ENCODE results near the gene DUSP22. TPM values are rescaled to one million over a fixed set of nuclear protein-coding genes. Genes with fewer than 3 reads are reported as not detected.

DUSP22 gene
- total and polyA plus RNA-seq, 2 donors (not counting 1 experiment from before 2014, with no cell fraction given): 117 to 133 TPM

- intact Hi-C loops (cut with micrococcal nuclease): loop anchor here (5.0 kb wide), 3 partner anchors 42 to 108 kb away; partner anchors contain the start of gene IRF4
- H3K36me3 ChIP-seq (replicated peaks in 1 of 2; ENCODE audit: control extremely low read depth in 1 of 2, control insufficient read depth in 1 of 2, extremely low read depth in 1 of 2, insufficient read depth in 2 of 2, low read length in 1 of 2): peaks cover 0 to 6% of the 10 kb centered on the region in 2 experiments
- no peaks in the 10 kb centered on the region for H3K27me3 ChIP-seq (replicated peaks in 1 of 4; ENCODE audit: control extremely low read depth in 1 of 4, control insufficient read depth in 3 of 4, insufficient read depth in 4 of 4, low read length in 3 of 4)
- ATAC-seq (ENCODE audit: low read depth): no peak
- H3K9me3 Mint-ChIP-seq (ENCODE audit: insufficient read depth): no peaks in the 10 kb centered on the region
- ChIA-PET POLR2A (no interaction called here), CTCF (no interaction called here)
- no peaks in the 10 kb centered on the region for H4K20me1 ChIP-seq (ENCODE audit: control insufficient read depth, insufficient read depth, low read length, poor library complexity, severe bottlenecking)
- TF ChIP-seq EZH2 (IDR thresholded peaks at IDR 0.05; ENCODE audit: borderline replicate concordance, insufficient read depth, low read depth, low read length, poor library complexity, severe bottlenecking) (no peak), CTCF (IDR thresholded peaks at IDR 0.05) (no peak)
- H3K79me2 ChIP-seq (ENCODE audit: control insufficient read depth, insufficient read depth, low read length): peaks cover 63% of the 10 kb centered on the region
- H3K27ac ChIP-seq (ENCODE audit: low read length in 2 of 2): no peak overlapping the region
- no peaks in the 10 kb centered on the region for H3K9me3 ChIP-seq (ENCODE audit: control extremely low read depth in 1 of 3, control insufficient read depth in 2 of 3, insufficient read depth in 1 of 3, low read length in 2 of 3)
- H3K4me2 ChIP-seq (replicated peaks; ENCODE audit: low read depth, low read length, poor library complexity, severe bottlenecking): peak overlapping the region; percentile 14
- H3K27ac Mint-ChIP-seq: no peak overlapping the region
- WGBS (ENCODE audit: insufficient coverage): 86% methylated on average over 4 of the region's 10 CpGs
- no peak overlapping the region for H3K4me3 Mint-ChIP-seq
- DNase-seq: no peak
- no peak overlapping the region for H3K4me3 ChIP-seq (ENCODE audit: control extremely low read depth in 1 of 5, extremely low read depth in 1 of 5, insufficient read depth in 1 of 5, low read depth in 2 of 5, low read length in 4 of 5)
- H3K9ac ChIP-seq (ENCODE audit: low read length): no peak overlapping the region
- no peaks in the 10 kb centered on the region for H3K27me3 Mint-ChIP-seq
- H2AFZ ChIP-seq (ENCODE audit: insufficient read depth, low read depth, low read length, poor library complexity, severe bottlenecking): no peak overlapping the region
- H3K4me1 Mint-ChIP-seq: peaks cover 44% of the 10 kb centered on the region
- peaks cover 72 to 90% of the 10 kb centered on the region in 2 donors for H3K4me1 ChIP-seq (ENCODE audit: control insufficient read depth in 2 of 2, insufficient read depth in 2 of 2, low read length in 2 of 2)
Observed at GRCh38 chr6:334536-335510, 42.5 kb downstream of the DUSP22 start.

- H3K4me1 Mint-ChIP-seq: peaks cover 50% of the 10 kb centered on the region
- POLR2A ChIA-PET: no interaction called here
Observed at GRCh38 chr6:335572-335971, 43.3 kb downstream of the DUSP22 start.

More at GRCh38 chr6:335572-335971, 43.3 kb downstream of the DUSP22 start:
- Histone ChIP-seq H3K4me1 (ENCODE audit: control insufficient read depth in 2 of 2, insufficient read depth in 2 of 2, low read length in 2 of 2) (peaks cover 79 to 91% of the 10 kb centered on the region in 2 donors), H3K9ac (ENCODE audit: low read length) (no peak overlapping the region), H3K27me3 (replicated peaks in 1 of 4; ENCODE audit: control extremely low read depth in 1 of 4, control insufficient read depth in 3 of 4, insufficient read depth in 4 of 4, low read length in 3 of 4) (no peaks in the 10 kb centered on the region), H2AFZ (ENCODE audit: insufficient read depth, low read depth, low read length, poor library complexity, severe bottlenecking) (peak overlapping the region; percentile 43), H4K20me1 (ENCODE audit: control insufficient read depth, insufficient read depth, low read length, poor library complexity, severe bottlenecking) (no peaks in the 10 kb centered on the region), H3K27ac (ENCODE audit: low read length in 2 of 2) (peak overlapping the region in 1 of 2 donors; percentile 84), H3K79me2 (ENCODE audit: control insufficient read depth, insufficient read depth, low read length) (peaks cover 63% of the 10 kb centered on the region), H3K36me3 (replicated peaks in 1 of 2; ENCODE audit: control extremely low read depth in 1 of 2, control insufficient read depth in 1 of 2, extremely low read depth in 1 of 2, insufficient read depth in 2 of 2, low read length in 1 of 2) (peaks cover 0 to 3% of the 10 kb centered on the region in 2 experiments), H3K9me3 (ENCODE audit: control extremely low read depth in 1 of 3, control insufficient read depth in 2 of 3, insufficient read depth in 1 of 3, low read length in 2 of 3) (peaks cover 0 to 2% (median 0%) of the 10 kb centered on the region in 3 donors), H3K4me3 (ENCODE audit: control extremely low read depth in 1 of 5, extremely low read depth in 1 of 5, insufficient read depth in 1 of 5, low read depth in 2 of 5, low read length in 4 of 5) (no peak overlapping the region), H3K4me2 (replicated peaks; ENCODE audit: low read depth, low read length, poor library complexity, severe bottlenecking) (peak overlapping the region; percentile 61)
- H3K27ac Mint-ChIP-seq: peak overlapping the region; percentile 90
- CTCF ChIA-PET: no interaction called here
- peak overlapping the region; percentile 76 for H3K4me3 Mint-ChIP-seq
- ATAC-seq (ENCODE audit: low read depth) (no peak), DNase-seq (no peak)
- no peaks in the 10 kb centered on the region for H3K9me3 Mint-ChIP-seq (ENCODE audit: insufficient read depth)
- intact Hi-C loops (cut with micrococcal nuclease): loop anchor here (5.0 kb wide), 3 partner anchors 42 to 108 kb away; partner anchors contain the start of gene IRF4
- 84% methylated on average over 4 of the region's 6 CpGs for WGBS (ENCODE audit: insufficient coverage)
- no peaks in the 10 kb centered on the region for H3K27me3 Mint-ChIP-seq
- no peak for TF ChIP-seq EZH2 (IDR thresholded peaks at IDR 0.05; ENCODE audit: borderline replicate concordance, insufficient read depth, low read depth, low read length, poor library complexity, severe bottlenecking)
- no peak for TF ChIP-seq CTCF (IDR thresholded peaks at IDR 0.05)
